IMR-90 (cell line): ENCODE measurements around the gene CTNND2. TPM values are rescaled to one million over a fixed set of nuclear protein-coding genes. Genes with fewer than 3 reads are reported as not detected.

Experiments used
- ATAC-seq: fragments of 200-7000 bp; cut with Tn5 transposase; 2 replicates; pipeline ENCODE4 v1.9.1; 2020; ENCODE audit warnings: low read depth, mild to moderate bottlenecking, moderate library complexity
- BruUV-seq: library from RNA; stranded (reverse); fragments of 400-500 nt; replicated peaks from 2 replicates; lab custom pipeline; 2021; lab: Mats Ljungman, UMichigan
- CTCF ChIA-PET: fragments of 300-600 bp; formaldehyde crosslinking; extraction: SDS; loops from one replicate; lab custom pipeline; 2021; ENCODE audit warnings: antibody characterized with exemption; lab: Yijun Ruan, JAX
- POLR2A ChIA-PET: fragments of 300-600 bp; sonication (Branson Sonifier 250); formaldehyde crosslinking; loops from one replicate; lab custom pipeline; 2022; ENCODE audit warnings: antibody characterized with exemption; ENCODE audit not compliant: unreplicated experiment; lab: Charles Lee
- DNase-seq: peaks from one replicate; pipeline ENCODE4 v3.0.0; 2013
- H2AFZ ChIP-seq: replicated peaks from 2 replicates; pipeline ENCODE3; 2013; ENCODE audit warnings: low read length, mild to moderate bottlenecking; ENCODE audit not compliant: poor library complexity
- H2AK5ac ChIP-seq: 2 replicates; pipeline ENCODE4 v1.6.1; 2013; ENCODE audit warnings: low read depth, low read length, inconsistent platforms
- H2AK9ac ChIP-seq: replicated peaks from 2 replicates; pipeline ENCODE3; 2013; ENCODE audit warnings: mild to moderate bottlenecking, low read depth, low read length, moderate library complexity; ENCODE audit not compliant: poor library complexity
- H2BK120ac ChIP-seq: 2 replicates; pipeline ENCODE4 v1.6.1; 2013; ENCODE audit warnings: low read depth, low read length, inconsistent platforms
- H2BK15ac ChIP-seq: 3 replicates; pipeline ENCODE4 v1.6.1; 2013; ENCODE audit warnings: low read depth, low read length, inconsistent platforms
- H2BK20ac ChIP-seq: 2 replicates; pipeline ENCODE4 v1.6.1; 2013; ENCODE audit warnings: low read depth, mild to moderate bottlenecking, inconsistent platforms, low read length, moderate library complexity
- H2BK5ac ChIP-seq: 2 replicates; pipeline ENCODE4 v1.6.1; 2013; ENCODE audit warnings: mild to moderate bottlenecking, low read depth, low read length, inconsistent platforms; ENCODE audit not compliant: poor library complexity, severe bottlenecking
- H3K14ac ChIP-seq: replicated peaks from 2 replicates; pipeline ENCODE4 v1.6.1; 2013; ENCODE audit warnings: low read depth, low read length, inconsistent platforms
- H3K18ac ChIP-seq: 2 replicates; pipeline ENCODE4 v1.6.1; 2013; ENCODE audit warnings: low read depth, low read length, control low read depth
- H3K23ac ChIP-seq: 2 replicates; pipeline ENCODE4 v1.6.1; 2013; ENCODE audit warnings: low read depth, low read length, inconsistent platforms
- H3K27ac ChIP-seq: 2 replicates; pipeline ENCODE4 v1.5.1; 2013; ENCODE audit warnings: mild to moderate bottlenecking, control low read depth, low read length; ENCODE audit not compliant: insufficient read depth
- H3K27me3 ChIP-seq: 2 replicates; pipeline ENCODE4 v1.6.1; 2013; ENCODE audit warnings: low read length; ENCODE audit not compliant: control insufficient read depth, insufficient read depth
- H3K36me3 ChIP-seq: 2 replicates; pipeline ENCODE4 v1.6.1; 2013; ENCODE audit warnings: low read length, mixed read lengths; ENCODE audit not compliant: control insufficient read depth, insufficient read depth
- H3K4ac ChIP-seq: 2 replicates; pipeline ENCODE4 v1.6.1; 2013; ENCODE audit warnings: low read depth, low read length, inconsistent platforms
- H3K4me1 ChIP-seq: 2 replicates; pipeline ENCODE4 v1.6.1; 2013; ENCODE audit warnings: low read length, mixed read lengths; ENCODE audit not compliant: control insufficient read depth, insufficient read depth
- H3K4me2 ChIP-seq: 2 replicates; pipeline ENCODE4 v1.6.1; 2013; ENCODE audit warnings: low read depth, mild to moderate bottlenecking, control low read depth, low read length, moderate library complexity
- H3K4me3 ChIP-seq: 2 replicates; pipeline ENCODE4 v1.5.1; 2013; ENCODE audit warnings: low read depth, mild to moderate bottlenecking, control low read depth, low read length, moderate library complexity; ENCODE audit not compliant: insufficient read depth
- H3K56ac ChIP-seq: 2 replicates; pipeline ENCODE4 v1.6.1; 2013; ENCODE audit warnings: low read length, inconsistent platforms; ENCODE audit not compliant: insufficient read depth; ENCODE audit errors: extremely low read depth
- H3K79me1 ChIP-seq, 2 experiments: 2 replicates each; pipeline ENCODE4 v1.6.1; 2013; ENCODE audit warnings: low read length in 2 of 2, inconsistent platforms in 1 of 2, low read depth in 1 of 2
- H3K9ac ChIP-seq: 2 replicates; pipeline ENCODE4 v1.6.1; 2013; ENCODE audit warnings: low read depth, low read length, control low read depth
- H3K9me1 ChIP-seq: 2 replicates; pipeline ENCODE4 v1.6.1; 2013; ENCODE audit warnings: low read length, inconsistent platforms; ENCODE audit not compliant: insufficient read depth
- H3K9me3 ChIP-seq: 2 replicates; pipeline ENCODE4 v1.6.1; 2013; ENCODE audit warnings: low read length; ENCODE audit not compliant: control insufficient read depth, insufficient read depth
- H4K20me1 ChIP-seq: 2 replicates; pipeline ENCODE4 v1.6.1; 2013; ENCODE audit warnings: low read length, inconsistent platforms; ENCODE audit not compliant: insufficient read depth
- H4K5ac ChIP-seq: 2 replicates; pipeline ENCODE4 v1.6.1; 2013; ENCODE audit warnings: mild to moderate bottlenecking, low read depth, low read length, control low read depth
- H4K8ac ChIP-seq, 2 experiments: 2 replicates each; pipeline ENCODE4 v1.6.1; 2013; ENCODE audit warnings: low read depth in 2 of 2, low read length in 2 of 2, control low read depth in 1 of 2, inconsistent platforms in 1 of 2
- H4K91ac ChIP-seq: 2 replicates; pipeline ENCODE4 v1.6.1; 2013; ENCODE audit warnings: low read depth, low read length, inconsistent platforms; ENCODE audit not compliant: insufficient read depth
- BHLHE40 ChIP-seq: fragments of 150-350 bp; IDR thresholded peaks from 2 replicates; pipeline ENCODE4 v1.6.1; 2016; ENCODE audit warnings: mild to moderate bottlenecking, low read depth, low read length
- FOS ChIP-seq: fragments of 150-350 bp; IDR thresholded peaks from 2 replicates; pipeline ENCODE4 v1.6.1; 2016; ENCODE audit warnings: low read depth, low read length
- NFE2L2 ChIP-seq: fragments of 150-350 bp; IDR thresholded peaks from 2 replicates; pipeline ENCODE4 v1.6.1; 2016; ENCODE audit warnings: low read depth, mild to moderate bottlenecking, low read length
- WGBS, 2 experiments: methylation state at CpG; one replicate each; pipeline versions ENCODE4 v1.1.5 to v1.1.7; 2013; ENCODE audit warnings: missing lambda C conversion rate in 2 of 2; ENCODE audit not compliant: insufficient read length in 1 of 2; ENCODE audit errors: extremely low coverage in 2 of 2; 5-methylcytosine and 5-hydroxymethylcytosine counted together
- dilution Hi-C: fragments of 300-500 bp; cut with HindIII; formaldehyde crosslinking; loops from one replicate; pipeline ENCODE4 v1.14.3; 2018; ENCODE audit warnings: low sequenced_read_pairs; ENCODE audit not compliant: unreplicated experiment
- in situ Hi-C: fragments of 300-500 bp; cut with MboI; formaldehyde crosslinking; loops from 3 replicates; pipeline ENCODE4 v1.14.3; 2019; ENCODE audit warnings: low sequenced_read_pairs, inconsistent platforms, mixed read lengths
- intact Hi-C: fragments of 100-400 bp; cut with micrococcal nuclease; formaldehyde crosslinking; loops from 2 replicates; pipeline ENCODE4 v1.10.0; 2022
- polyA plus RNA-seq, 3 experiments: library from polyadenylated mRNA; depleted of rRNA; stranded (reverse); fragments of >200 nt; gene quantifications; 2 replicates each; pipeline ENCODE4 v1.2.3, GENCODE V29; 2012; ENCODE audit warnings: low replicate concordance in 1 of 3
- total RNA-seq: library from RNA; depleted of rRNA; stranded (reverse); fragments of >200 nt; gene quantifications from 2 replicates; pipeline ENCODE4 v1.2.3, GENCODE V29; 2012
- TF ChIP-seq, protein P1 (sequence below): fragments of 150-350 bp; IDR thresholded peaks from 2 replicates; pipeline ENCODE4 v1.6.1; 2017; ENCODE audit warnings: mild to moderate bottlenecking, antibody characterized with exemption, low read length, low read depth

CTNND2 gene
- total and polyA plus RNA-seq, 2 of the 4 experiments (the other 2 are of a cell fraction), result not detected

DNA sequence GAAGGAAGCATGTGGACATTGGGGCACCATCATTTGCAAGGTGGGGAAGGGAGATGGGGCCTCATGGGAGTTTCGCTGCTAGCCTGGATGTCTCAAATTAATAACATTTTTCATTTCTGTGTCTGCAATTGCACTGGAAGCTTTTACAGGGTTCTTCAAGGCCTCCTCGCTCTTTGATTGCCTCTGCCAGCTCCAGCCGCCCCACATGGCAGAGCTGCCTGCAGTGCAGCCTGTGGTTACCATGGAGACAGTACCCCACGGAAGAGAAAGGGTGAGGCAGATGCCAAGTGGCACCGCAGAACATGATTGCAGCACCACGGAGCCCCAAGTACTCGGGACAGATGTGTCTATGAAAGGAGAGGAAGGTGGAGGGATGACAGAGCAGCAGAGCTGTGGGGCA, 25.4 kb downstream of the CTNND2 start:
- H3K9me1 ChIP-seq, result no peaks in the 10 kb centered on the region
- H3K4me3 ChIP-seq, result no peak overlapping the region
- H3K9ac ChIP-seq, result no peak overlapping the region
- 0 out of 2 replicates have a peak, but pooled peaks cover 2% of the 10 kb centered on the region for H3K9me3 ChIP-seq
- H3K4me2 ChIP-seq, result no peak overlapping the region
- H2BK120ac ChIP-seq, result no peak overlapping the region
- H4K8ac ChIP-seq, result no peak overlapping the region
- in situ Hi-C loops, result no loop called here
- no peak overlapping the region for H2AK5ac ChIP-seq
- POLR2A ChIA-PET, result no interaction called here
- BruUV-seq, result no TSS peak
- WGBS, 2 experiments, result 80% methylated on average over 2 of the region's 7 CpGs; no CpG with 5 or more reads in 1 of the 2 experiments
- no peak overlapping the region for H3K56ac ChIP-seq
- no peaks in the 10 kb centered on the region for H4K20me1 ChIP-seq
- H2BK20ac ChIP-seq, result no peak overlapping the region
- no peak overlapping the region for H3K23ac ChIP-seq
- H3K4me1 ChIP-seq, result no peaks in the 10 kb centered on the region
- H4K91ac ChIP-seq, result no peak overlapping the region
- H3K27me3 ChIP-seq, result no peaks in the 10 kb centered on the region
- no peak overlapping the region for H3K14ac ChIP-seq
- intact Hi-C loops, result no loop called here
- dilution Hi-C loops, result no loop called here
- no peak overlapping the region for H2BK5ac ChIP-seq
- no peak for TF ChIP-seq FOS
- TF ChIP-seq NFE2L2, result no peak
- TF ChIP-seq, protein P1, sequence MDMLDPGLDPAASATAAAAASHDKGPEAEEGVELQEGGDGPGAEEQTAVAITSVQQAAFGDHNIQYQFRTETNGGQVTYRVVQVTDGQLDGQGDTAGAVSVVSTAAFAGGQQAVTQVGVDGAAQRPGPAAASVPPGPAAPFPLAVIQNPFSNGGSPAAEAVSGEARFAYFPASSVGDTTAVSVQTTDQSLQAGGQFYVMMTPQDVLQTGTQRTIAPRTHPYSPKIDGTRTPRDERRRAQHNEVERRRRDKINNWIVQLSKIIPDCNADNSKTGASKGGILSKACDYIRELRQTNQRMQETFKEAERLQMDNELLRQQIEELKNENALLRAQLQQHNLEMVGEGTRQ, result no peak
- no peak for TF ChIP-seq BHLHE40
- H3K18ac ChIP-seq, result no peak overlapping the region
- no peak overlapping the region for H2AK9ac ChIP-seq
- no peak overlapping the region for H3K27ac ChIP-seq
- DNase-seq (no peak), ATAC-seq (no peak)
- no peaks in the 10 kb centered on the region for H3K36me3 ChIP-seq
- H4K5ac ChIP-seq, result no peak overlapping the region
- no peak overlapping the region for H2BK15ac ChIP-seq
- H2AFZ ChIP-seq, result no peak overlapping the region
- CTCF ChIA-PET, result no interaction called here
- no peak overlapping the region for H3K4ac ChIP-seq
- H3K79me1 ChIP-seq, result no peaks in the 10 kb centered on the region
